ENCODE results near the gene RYR3.

Gene RYR3

GRCh38 chr15:33639978-33640377, 329.2 kb downstream of the RYR3 start:
- DNase-seq (ENCODE audit: low read depth, low spot score): no peak

- DNase-seq (ENCODE audit: low read depth, low spot score): no peak
Observed at GRCh38 chr15:33641069-33641468, 330.3 kb downstream of the RYR3 start.

GRCh38 chr15:33644304-33644703, 333.5 kb downstream of the RYR3 start:
- DNase-seq (ENCODE audit: low read depth, low spot score): no peak

GRCh38 chr15:33646744-33647143, 336.0 kb downstream of the RYR3 start:
- no peak for DNase-seq (ENCODE audit: low read depth, low spot score)

GRCh38 chr15:33649217-33649933, 338.6 kb downstream of the RYR3 start:
- no peak for DNase-seq (ENCODE audit: low read depth, low spot score)

- peak; percentile 20 for DNase-seq (ENCODE audit: low read depth, low spot score)
Observed at GRCh38 chr15:33654860-33655259, 344.1 kb downstream of the RYR3 start.

DNA sequence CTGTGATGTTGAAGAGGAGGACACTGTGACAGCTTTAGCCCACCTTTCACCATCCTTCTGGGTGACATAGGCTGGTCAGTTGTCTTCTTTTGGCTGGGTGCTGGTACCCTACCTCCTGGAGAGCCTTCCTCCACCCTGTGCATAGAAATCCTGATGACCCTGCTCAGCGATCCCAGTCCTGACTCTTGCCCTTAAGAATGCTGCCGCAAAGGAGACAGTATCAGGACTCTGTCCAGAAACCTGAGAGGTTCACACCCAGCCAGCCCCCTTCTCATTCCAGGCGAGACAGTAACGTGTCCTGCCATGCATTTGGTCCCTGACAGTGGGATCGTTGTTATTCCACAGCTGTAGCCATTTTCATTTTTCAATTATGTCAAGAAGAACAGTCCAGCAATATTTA, 344.7 kb downstream of the RYR3 start:
- no peak for DNase-seq (ENCODE audit: low read depth, low spot score)

- no peak for DNase-seq (ENCODE audit: low read depth, low spot score)
Observed at GRCh38 chr15:33656168-33656567, 345.4 kb downstream of the RYR3 start.

DNA sequence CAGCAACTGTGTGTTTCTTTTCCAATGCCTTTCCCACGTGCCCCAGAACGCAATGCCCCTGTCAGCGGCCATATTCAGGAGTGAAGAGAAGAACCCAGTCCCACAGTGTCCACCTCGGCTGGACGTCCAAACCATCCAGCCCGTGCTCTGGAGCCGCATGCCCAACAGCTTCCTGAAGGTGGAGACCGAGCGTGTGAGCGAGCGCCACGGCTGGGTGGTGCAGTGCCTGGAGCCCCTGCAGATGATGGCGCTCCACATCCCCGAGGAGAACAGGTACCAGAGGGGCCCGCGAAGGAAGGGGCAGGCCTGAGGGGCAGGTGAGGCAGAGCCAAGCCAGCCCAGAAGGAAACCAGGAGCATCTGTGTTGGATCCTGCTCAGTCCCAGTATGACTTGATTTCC, 349.4 kb downstream of the RYR3 start:
- no peak for DNase-seq (ENCODE audit: low read depth, low spot score)

- no peak for DNase-seq (ENCODE audit: low read depth, low spot score)
Observed at GRCh38 chr15:33662014-33662413, 351.2 kb downstream of the RYR3 start.

DNA sequence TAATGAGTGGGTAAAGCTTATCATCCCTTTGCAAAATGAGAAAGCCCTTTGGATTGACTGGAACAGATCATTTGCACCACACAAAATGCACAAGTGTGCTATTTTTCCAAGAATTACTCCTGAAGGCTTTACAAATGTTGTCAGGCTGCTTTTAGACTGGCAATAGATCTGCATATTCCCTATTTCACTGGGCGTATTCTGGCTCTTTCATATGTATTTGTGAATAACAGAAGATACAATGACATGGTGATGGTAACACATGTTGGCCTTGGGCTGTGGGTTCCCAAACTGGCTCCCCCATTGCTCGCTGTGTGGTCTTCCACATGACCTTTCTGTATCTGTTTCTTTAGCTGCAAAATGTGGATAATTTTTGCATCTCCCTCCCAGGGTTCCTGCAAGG, 354.2 kb downstream of the RYR3 start:
- no peak for DNase-seq (ENCODE audit: low read depth, low spot score)

- DNase-seq (ENCODE audit: low read depth, low spot score): no peak
Observed at GRCh38 chr15:33670567-33670966, 359.8 kb downstream of the RYR3 start.

GRCh38 chr15:33671456-33671855, 360.7 kb downstream of the RYR3 start:
- no peak for DNase-seq (ENCODE audit: low read depth, low spot score)

DNA sequence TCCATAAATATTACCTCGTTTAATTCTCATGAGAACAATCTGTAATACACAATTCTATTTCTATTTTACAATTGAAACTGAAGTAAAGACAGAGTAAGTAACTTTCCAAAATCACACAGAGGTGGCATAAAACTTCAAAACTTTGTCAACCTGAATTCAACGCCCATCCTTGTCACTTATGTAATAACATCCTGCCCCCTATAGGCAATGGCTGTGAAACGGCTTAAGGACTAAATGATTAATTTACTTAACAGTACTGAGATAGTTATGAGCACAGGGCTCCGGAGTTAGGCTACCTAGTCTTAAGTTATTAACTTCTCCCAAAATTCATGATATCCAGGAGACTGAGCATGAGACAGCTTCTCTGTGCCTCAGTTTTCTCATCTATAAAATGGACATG, 364.5 kb downstream of the RYR3 start:
- no peak for DNase-seq (ENCODE audit: low read depth, low spot score)

DNA sequence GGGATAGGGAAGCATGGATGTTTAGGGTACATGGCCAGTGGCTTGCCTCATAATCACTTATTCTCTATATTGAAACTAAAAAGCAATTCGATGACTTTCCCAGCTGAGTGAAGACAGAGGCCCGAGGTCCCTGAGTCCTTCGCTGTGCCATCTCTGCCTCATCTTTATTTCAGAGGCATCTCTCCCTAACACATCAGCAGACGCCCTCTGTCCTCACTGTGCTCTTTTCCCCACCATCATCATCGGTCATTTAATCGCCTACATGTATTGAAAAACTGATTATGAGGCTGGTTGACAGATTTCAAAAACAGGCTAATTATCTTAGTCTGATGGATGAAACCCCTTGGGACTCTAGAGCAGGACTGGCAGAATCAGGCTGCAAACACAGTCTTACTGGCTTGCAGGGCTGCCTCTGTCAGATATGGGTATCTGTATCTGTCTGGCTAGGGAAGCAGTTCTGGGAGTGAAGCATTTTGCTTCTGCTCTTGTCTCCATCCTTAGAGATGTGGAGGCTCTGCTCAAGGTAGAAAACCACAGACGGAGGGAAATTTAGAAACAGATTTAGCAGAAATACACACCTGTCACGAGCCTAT, 366.6 kb downstream of the RYR3 start:
- no peak for DNase-seq (ENCODE audit: low read depth, low spot score)

DNA sequence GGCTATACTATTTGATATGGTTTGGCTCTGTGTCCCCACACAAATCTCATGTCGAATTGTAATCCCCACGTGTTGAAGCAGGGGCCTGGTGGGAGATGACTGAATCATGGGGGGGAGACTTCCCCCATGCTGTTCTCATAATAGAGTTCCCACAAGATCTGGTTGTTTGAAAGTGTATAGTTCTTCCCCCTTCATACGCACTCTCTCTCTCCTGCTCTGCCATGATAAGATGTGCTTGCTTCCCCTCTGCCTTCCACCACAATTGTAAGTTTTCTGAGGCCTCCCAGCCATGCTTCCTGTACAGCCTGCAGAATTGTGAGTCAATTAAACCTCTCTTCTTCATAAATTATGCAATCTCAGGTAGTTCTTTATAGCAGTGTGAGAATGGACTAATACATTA, 367.4 kb downstream of the RYR3 start:
- no peak for DNase-seq (ENCODE audit: low read depth, low spot score)

GRCh38 chr15:33678602-33679001, 367.8 kb downstream of the RYR3 start:
- peak; percentile 35 for DNase-seq (ENCODE audit: low read depth, low spot score)

- DNase-seq (ENCODE audit: low read depth, low spot score): no peak
Observed at GRCh38 chr15:33679061-33679460, 368.3 kb downstream of the RYR3 start.

DNA sequence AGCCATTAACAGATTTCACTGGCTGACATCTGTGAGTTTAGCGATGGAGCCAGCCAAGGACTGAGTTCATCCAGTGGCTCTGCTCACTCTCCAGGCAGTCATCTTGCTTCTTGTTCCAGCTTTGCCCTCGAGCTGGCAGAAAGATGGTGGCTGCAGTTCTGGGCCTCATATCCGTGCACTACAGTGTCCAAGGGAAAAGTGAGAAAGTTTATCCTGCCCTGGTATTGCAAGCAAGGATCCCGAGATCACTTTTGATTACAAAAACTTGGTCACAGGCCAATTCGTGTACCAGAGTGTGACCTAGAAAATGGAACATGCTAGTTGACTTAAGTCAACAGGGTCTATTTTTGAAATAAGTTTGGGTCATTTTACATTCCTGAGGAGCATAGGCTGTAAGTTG, 369.6 kb downstream of the RYR3 start:
- DNase-seq (ENCODE audit: low read depth, low spot score): no peak

DNA sequence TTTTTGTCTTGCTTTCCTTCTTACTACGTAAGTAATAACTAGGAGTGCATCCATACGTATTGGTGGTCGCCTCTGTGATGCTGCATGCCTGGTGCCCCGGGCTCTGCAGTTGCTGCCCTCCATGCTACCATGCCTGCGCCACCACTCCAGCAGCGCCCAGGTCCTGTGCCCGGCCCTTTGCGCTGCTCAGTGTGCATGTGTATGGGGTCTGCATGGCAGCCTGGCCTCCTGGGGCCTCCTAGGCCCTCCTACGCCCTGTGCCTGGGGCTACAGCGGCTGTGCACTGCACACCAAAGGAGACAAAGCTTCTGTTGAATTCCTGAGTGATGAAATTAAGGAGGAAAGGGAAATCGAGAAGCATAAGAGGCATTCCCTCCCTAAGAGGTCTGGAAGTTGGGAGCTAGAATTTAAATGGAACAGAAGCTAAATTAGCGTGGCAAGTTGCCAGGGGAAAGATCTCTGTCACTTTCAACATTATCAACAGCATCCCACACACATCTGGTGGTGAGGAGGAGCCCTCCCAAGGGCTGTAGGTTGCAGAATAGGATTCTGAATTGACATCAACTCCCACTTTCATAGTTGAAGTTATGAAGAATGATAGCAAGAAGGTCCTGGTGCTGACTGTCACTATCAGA, 382.5 kb downstream of the RYR3 start:
- no peak for DNase-seq (ENCODE audit: low read depth, low spot score)

- no peak for DNase-seq (ENCODE audit: low read depth, low spot score)
Observed at GRCh38 chr15:33698126-33698525, 387.4 kb downstream of the RYR3 start.

- DNase-seq (ENCODE audit: low read depth, low spot score): no peak
Observed at GRCh38 chr15:33699145-33699544, 388.4 kb downstream of the RYR3 start.

All from ELF-1 (cell line).